HFF-Myc (cell line): ENCODE measurements around the gene BRIP1.
"Not testable (repeated sequence)": the region's sequence is repeated elsewhere in the genome, so short reads cannot be mapped to it uniquely, and the experiment has no call there.

Experiments
- DNase-seq: peaks from one replicate; pipeline ENCODE4 v3.0.0-alpha.2; 2011; ENCODE audit warnings: low read depth; ENCODE audit errors: extremely low read depth
- H3K4me3 ChIP-seq: replicated peaks from 2 replicates; pipeline ENCODE4 v1.5.1; 2011; ENCODE audit warnings: low read depth, mild to moderate bottlenecking, control low read depth, low read length
- TF ChIP-seq, protein P1 (sequence below): IDR thresholded peaks from 2 replicates; pipeline ENCODE4 v1.5.1; 2012; ENCODE audit warnings: mild to moderate bottlenecking, low read depth, low read length, control low read depth; ENCODE audit errors: missing control alignments

BRIP1 gene

DNA sequence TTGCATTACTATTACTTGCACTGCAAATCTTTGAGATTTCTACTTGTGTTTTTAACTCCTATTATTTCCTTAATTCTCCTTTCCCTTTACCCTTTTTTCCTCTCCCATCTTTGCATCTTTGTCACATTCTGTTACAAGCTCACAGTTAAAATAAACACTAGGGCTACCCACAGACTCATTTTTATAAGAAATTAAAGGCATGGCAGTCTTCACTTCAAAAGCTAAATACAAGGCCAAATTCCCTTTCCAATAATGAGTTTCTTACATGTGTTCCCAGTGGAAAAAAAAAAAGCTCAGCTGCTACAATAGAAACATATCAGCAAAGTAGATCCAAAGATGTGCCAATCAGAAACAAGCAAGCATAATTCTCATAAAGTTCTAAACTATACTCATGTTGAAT lies 3.7 kb upstream of the BRIP1 start:
- TF ChIP-seq, protein P1, sequence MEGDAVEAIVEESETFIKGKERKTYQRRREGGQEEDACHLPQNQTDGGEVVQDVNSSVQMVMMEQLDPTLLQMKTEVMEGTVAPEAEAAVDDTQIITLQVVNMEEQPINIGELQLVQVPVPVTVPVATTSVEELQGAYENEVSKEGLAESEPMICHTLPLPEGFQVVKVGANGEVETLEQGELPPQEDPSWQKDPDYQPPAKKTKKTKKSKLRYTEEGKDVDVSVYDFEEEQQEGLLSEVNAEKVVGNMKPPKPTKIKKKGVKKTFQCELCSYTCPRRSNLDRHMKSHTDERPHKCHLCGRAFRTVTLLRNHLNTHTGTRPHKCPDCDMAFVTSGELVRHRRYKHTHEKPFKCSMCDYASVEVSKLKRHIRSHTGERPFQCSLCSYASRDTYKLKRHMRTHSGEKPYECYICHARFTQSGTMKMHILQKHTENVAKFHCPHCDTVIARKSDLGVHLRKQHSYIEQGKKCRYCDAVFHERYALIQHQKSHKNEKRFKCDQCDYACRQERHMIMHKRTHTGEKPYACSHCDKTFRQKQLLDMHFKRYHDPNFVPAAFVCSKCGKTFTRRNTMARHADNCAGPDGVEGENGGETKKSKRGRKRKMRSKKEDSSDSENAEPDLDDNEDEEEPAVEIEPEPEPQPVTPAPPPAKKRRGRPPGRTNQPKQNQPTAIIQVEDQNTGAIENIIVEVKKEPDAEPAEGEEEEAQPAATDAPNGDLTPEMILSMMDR = no peak
- H3K4me3 ChIP-seq = no peak overlapping the region
- DNase-seq = no peak

DNA sequence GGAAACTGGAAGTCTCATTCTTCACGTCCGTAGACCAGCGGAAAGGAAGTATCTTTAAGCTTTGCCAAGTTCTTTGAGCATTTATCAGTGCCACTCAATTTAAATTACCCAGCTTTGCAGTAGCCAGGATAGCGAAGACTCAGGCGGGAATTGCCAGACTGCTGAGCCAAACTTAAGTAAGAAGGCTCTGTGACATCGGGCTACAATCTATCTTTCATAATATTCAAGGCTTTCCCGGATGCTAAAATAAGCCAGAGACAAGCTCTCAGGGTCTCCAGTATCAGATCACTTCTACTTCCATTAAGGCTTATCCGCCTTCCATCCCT lies 436 bp upstream of the BRIP1 start:
- TF ChIP-seq, protein P1 = no peak
- H3K4me3 ChIP-seq = peak overlapping the region; percentile 77
- no peak for DNase-seq

DNA sequence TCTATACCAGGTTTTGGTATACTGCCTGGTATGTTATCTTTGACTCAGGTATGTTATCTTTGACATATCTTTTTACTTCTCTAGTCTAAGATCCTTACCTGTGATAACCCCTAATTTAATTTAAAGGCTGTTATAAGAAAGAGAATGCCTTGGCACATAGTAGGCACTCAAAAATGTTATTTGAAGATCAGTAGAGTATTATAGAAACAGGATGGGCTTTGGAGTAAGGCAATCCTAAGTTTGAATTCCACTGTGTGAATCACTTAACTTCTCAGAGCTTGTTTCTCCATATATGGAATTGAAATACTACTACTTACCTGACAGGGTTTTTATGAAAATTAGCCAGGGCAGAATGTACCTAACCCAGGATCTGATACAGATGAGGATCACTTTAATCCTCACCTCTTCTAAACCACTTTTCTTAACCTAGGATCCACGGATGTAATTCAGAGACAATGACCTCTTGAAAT lies 1.2 kb downstream of the BRIP1 start:
- H3K4me3 ChIP-seq = peak overlapping the region; percentile 77
- no peak for DNase-seq
- TF ChIP-seq, protein P1 = no peak

DNA sequence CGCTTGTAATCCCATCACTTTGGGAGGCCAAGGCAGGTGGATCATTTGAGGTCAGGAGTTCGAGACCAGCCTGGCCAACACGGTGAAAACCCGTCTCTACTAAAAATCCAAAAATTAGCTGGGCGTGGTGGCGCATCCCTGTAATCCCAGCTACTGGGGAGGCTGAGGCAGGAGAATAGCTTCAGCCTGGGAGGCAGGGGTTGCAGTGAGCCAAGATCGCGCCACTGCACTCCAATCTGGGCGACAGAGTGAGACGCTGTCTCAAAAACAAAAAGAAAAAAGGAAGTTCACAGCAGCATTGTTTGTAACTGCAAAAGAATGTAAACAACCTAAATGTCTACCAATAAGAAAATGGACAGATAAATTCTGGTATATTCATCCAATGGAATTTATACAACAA lies 2.9 kb downstream of the BRIP1 start:
- H3K4me3 ChIP-seq, DNase-seq: not testable (repeated sequence)

DNA sequence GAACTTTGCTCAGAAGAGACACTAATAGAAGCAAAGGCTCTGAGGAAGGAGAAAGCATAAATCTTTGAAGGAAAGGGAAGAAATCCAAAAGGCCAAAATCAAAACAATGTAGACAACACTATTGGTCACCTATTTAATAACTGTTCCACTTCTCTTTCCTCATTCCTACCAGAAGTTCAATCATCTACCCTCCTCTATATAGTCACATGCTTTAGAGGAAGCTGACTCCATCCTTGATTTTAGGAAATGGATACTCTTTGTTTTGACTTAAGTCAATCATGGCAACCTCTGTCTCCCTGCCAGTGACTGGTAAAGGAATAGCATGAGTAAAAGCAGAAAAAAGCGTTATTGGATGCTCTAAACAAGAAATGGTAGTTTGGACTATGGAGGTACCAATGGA lies 7.3 kb downstream of the BRIP1 start:
- no peak overlapping the region for H3K4me3 ChIP-seq
- DNase-seq = no peak
- TF ChIP-seq, protein P1 = no peak

DNA sequence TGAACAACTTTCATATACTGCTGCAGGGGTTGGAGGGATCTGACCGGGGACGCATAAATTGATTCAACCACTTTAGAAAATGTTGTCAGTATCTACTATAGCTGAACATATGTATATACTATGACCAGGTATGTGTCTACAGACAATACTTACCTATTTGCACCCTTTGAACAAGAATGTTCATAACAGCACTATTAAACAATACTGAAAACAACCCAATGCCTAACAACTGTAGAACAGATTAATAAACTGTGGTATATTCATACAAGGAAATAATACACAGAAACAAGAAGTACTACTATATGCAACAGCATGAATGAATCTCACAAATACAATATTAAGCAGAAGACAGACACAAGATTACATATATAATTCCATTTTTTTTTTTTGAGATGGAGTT lies 10.5 kb downstream of the BRIP1 start:
- no peak for DNase-seq
- TF ChIP-seq, protein P1 = no peak
- no peak overlapping the region for H3K4me3 ChIP-seq

DNA sequence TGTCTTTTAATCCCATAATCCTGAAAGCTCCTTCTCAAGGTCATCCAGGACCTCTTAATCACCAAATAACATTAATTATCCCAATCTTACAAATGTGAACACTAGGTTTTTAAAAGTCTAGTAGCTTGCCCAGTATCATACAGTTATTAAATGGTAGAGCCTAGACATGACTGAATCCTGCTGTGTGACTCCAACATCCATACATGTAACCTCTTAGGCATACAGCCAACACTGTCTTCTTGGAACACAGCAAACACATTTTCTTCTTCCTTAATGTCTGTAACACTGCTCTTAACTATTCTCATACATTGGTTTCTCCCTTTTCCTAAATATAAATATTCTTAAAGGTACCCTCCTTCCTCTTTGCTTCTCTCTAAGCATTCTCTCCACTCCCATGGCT lies 13.7 kb downstream of the BRIP1 start:
- TF ChIP-seq, protein P1 = no peak
- DNase-seq = no peak
- H3K4me3 ChIP-seq = no peak overlapping the region
